ELR (cell line): ENCODE measurements around the gene TSPEAR.
"Not testable (repeated sequence)": the region's sequence is repeated elsewhere in the genome, so short reads cannot be mapped to it uniquely, and the experiment has no call there.

ENCODE experiments used
- DNase-seq: peaks from one replicate; pipeline ENCODE4 v3.0.0-alpha.2; 2015; ENCODE audit warnings: low read depth

TSPEAR gene

DNA sequence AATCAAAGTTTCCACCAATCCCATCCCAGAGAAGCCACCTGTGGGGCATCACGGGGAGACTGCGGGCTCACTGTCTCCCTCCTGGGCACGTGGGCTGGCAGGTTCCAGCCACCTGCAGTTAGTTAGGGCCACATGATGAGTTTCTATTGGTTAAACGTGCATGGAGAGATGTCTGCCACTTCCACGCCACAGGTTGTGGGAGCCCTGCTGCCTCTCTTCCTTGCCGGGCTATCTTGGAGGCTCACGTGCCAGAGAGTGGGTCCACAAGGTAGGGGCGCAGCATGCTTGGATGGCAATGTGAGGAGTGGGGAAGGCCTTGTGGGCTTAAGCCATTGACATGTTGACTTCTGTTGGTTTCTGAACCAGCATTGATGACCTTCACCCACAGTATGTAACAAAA is 107.5 kb downstream of the TSPEAR start:
- DNase-seq, result no peak

DNA sequence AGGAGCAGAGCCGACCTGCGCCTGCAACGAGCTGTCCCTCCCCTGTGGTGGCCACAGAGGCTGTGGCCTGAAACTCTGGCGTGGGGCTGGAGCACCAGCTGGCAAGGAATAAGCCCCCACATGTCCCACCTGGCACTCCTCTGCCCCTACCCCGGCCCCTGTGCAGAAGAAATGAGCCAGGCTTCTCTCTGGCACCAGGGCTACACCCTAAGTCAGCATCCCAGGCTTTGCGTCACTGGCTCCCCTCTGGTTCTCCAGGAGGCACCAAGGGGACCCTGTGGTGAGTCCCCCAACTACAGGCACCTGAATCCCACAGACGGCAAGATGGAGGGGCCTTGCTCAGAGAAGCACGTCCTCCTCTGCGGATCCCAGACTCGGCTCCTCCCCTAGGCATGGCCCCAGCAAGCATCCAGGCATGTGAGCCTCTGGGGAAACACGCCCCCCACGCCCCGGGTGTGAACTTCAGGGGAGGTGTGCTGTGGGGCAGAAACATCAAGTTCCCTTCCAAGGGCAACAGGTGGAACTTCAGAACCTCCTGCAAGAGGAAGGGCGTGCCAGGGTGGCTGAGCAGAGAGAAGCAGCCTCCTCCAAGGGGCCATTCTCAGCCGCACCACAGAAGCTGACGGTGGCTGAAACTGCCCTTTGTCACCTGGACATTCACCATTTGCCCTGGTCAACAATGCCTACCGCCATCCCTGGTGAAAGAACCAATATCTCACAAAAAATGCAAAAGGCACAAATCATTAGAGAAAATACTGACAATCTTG is 108.1 kb downstream of the TSPEAR start:
- no peak for DNase-seq

DNA sequence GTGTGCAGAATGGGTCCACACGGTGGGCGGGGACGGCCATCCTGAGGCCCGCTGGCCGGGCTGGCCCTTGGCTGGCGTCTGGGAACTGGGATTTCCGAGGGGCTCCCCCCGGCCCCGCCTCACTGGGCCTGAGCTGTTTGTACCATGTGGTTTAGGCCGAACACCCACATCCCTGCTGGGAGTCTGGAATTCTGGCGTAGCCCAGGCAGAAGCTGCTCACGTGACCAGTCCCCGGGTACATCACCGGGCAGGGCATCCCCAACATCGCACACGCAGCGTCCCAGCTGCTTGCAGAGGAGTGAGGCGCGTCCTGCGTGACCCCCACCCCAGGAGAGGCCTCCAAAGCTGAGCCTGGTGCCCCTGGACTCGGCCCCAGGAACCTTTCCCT is 108.9 kb downstream of the TSPEAR start:
- DNase-seq, result no peak

DNA sequence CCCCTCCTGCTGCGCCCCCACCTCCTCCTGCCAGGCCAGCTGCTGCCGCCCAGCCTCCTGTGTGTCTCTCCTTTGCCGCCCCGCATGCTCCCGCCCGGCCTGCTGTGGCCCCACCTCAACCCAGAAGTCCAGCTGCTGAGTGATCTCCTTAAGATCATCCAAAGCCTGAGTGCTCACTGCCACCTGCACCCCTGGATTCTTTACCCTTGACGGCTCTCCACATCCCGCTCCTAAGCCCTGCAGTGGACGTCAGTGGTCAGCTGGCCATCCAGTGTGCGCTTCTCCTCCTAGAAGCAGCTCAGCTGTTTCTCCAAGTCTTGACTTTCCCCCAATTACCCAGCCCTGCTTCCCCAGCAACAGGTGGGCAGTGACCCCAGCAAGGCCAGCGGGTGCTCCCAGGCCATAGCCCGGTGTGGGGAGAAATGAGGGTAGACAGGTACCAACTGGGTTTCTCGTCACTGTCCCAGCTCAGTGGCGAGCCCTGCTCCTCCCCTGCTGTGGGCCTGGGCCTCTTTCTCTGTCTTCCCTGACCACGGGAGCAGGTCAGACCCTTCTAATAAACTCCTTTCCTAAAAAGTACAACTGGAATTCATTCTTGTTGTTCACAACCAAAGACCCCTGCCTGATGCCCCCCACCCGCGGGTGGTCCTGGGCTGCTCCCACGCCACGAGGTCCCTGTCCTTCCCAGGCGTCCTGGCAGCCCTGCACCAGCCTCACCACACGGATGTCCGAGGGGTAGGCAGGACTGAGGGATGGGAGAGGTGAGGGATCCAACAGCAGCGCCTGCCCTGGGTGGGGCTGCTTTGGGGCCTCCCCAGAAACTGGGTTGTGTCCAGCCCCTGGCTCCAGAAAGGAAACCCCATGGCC is 109.5 kb downstream of the TSPEAR start:
- DNase-seq, result no peak

DNA sequence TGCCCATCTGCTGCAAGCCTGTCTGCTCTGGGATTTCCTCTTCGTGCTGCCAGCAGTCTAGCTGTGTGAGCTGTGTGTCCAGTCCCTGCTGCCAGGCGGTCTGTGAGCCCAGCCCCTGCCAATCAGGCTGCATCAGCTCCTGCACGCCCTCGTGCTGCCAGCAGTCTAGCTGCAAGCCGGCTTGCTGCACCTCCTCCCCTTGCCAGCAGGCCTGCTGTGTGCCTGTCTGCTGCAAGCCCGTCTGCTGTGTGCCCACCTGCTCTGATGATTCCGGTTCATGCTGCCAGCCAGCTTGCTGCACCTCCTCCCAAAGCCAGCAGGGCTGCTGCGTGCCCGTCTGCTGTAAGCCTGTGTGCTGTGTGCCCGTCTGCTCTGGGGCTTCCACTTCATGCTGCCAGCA is 110.3 kb downstream of the TSPEAR start:
- DNase-seq, result not testable (repeated sequence)

DNA sequence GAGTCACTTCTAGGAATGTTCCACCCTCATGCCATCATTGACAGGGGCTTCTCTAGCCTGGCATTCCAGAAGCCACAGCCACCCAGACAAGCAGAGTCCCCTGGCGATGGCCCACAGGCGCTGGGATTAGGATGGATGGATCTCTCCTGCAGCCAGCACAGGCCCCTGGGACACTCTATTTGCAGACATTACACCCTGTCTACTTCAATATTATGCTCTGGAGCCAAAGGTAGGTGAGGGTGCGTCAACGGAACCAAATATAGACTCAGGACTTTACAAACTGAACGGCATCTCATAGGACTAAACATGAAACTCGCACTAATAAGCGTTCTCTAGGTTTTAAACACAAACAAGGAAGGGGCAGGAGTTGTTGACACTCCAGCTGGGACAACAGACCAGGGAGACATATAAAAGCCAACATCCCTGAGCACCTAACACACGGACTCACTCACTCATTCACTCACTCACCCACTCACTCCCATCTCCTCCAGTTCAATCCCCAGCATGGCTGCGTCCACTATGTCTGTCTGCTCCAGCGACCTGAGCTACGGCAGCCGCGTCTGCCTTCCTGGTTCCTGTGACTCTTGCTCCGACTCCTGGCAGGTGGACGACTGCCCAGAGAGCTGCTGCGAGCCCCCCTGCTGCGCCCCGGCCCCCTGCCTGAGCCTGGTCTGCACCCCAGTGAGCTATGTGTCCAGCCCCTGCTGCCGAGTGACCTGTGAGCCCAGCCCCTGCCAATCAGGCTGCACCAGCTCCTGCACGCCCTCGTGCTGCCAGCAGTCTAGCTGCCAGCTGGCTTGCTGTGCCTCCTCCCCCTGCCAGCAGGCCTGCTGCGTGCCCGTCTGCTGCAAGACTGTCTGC is 111.0 kb downstream of the TSPEAR start, which contains the start of gene KRTAP10-7:
Gene KRTAP10-7 (plus strand): TSS at position 480 of the 861 bp plus-strand sequence. CDS start 25 bp downstream, at position 505.
- not testable (repeated sequence) for DNase-seq

DNA sequence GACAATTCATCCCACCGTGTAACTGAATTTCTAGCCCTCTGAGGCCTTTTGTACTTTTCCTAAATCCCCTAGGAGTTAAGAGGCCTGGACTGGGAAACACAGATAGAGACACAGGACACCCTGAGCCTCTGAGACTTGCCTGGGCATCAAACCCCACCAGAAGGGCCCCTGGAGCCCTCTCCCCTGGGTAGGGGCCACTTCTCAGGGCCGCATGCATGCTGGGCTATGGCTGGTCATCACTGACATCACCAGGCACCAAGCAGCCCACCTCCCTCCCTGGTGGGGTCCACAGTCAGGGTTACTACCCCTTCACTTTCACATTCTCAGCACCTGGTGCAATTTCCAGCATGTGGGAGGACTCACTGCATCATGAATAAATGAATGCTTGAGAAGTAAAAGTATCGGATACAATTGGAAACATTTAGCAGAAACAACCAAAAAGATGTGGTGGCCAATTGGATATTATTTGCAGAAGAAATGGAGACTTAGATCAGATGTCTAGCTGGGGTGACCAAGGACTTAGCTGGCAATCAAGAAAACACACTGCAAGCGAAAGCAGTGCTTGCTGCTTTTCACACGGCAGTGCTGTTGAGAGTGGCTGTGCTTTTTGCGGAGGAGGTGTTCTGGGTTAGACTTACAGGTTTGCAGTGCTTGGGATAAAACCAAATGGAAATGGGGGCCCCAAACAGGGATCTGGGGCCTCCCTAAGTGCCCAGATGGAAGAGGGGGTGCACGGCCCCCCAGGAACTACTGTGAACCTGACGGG is 111.9 kb downstream of the TSPEAR start:
- DNase-seq, result no peak

DNA sequence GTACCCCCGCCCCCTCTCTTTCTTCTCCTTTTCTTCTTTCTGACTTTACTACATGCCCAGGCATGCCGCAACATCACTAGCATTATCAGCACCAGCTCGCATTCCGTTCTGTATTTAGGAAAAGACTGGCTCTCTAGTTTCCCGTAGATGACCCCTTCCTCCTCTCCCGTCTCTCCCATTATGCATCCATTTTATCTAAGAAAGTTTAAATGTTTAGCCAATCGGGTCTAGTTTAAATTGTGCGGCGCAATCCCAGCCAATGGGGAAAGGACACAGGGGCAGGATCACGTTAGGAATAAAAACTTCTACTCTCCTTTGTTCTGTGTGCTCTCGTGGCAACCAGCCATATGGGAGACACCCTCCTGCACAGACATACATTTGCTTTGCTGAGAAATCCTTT is 113.3 kb downstream of the TSPEAR start:
- no peak for DNase-seq

DNA sequence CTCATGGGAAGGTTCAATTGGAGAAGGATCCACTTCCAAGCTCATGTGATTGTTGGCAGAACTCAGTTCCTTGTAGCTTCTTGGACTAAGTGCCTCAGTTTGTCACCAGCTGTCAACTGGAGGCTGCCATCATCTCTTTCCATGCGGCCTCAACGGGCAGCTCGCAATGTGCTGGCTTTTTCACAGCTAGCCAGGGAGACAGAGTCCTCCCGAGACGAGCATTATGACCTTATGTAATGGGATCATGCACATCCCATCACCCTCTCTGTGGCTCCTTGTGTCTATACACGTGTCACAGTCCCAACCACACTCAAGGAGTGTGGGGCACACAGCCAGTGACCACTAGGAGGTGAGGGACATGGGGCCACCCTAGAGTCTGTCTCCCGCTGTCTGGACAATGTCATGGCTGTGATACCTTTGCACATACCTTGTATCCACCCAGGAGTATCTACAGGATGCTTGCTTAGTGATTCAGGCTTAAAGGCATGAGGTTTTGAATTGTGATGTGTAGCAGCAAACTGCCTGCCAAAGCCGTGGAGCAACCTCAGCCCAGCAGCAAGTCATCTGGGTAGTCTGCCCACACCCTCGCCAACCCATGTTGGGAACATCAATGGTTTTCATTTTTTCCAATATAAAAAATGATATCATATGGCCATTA is 115.2 kb downstream of the TSPEAR start:
- no peak for DNase-seq

DNA sequence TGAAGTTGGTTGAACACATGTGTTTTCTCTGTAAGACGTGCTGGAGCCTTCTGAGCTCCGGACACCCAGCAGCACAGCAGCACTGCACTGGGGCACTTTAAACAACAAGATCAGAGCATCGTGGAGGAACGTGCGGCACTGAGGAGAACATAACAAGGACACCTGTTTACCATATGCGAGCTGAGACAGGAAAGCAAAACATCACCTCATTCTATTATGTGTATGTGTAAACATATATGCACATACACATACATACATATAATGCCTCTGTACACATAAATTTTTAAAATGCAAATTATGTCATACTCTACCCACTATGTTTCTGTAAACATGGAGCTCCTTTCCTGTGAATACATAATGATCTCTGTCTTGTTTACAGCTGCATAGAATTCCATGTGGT is 115.8 kb downstream of the TSPEAR start:
- no peak for DNase-seq

DNA sequence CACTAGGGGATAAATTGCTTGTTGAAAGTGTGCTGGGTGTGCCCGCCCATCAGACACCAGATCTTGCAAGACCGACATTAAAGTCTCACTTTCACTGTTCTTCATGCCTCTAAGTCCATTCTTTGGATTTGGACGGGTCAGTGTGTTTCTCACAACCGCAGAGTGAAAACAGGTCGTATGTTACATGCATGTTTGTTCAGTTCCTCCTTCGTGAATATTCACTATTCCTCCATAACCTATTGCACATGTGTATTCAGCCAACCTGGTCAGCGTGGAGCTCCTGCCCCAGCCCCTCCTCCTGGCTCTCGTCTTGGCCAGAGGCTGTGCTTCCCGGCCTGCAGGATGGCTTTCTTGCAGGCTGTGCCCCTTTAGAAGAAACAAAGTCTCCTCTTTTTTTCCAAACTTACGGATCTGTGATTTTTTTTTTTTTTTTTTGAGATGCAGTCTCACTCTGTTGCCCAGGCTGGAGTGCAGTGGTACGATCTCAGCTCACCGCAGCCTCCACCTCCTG is 116.9 kb downstream of the TSPEAR start:
- no peak for DNase-seq

DNA sequence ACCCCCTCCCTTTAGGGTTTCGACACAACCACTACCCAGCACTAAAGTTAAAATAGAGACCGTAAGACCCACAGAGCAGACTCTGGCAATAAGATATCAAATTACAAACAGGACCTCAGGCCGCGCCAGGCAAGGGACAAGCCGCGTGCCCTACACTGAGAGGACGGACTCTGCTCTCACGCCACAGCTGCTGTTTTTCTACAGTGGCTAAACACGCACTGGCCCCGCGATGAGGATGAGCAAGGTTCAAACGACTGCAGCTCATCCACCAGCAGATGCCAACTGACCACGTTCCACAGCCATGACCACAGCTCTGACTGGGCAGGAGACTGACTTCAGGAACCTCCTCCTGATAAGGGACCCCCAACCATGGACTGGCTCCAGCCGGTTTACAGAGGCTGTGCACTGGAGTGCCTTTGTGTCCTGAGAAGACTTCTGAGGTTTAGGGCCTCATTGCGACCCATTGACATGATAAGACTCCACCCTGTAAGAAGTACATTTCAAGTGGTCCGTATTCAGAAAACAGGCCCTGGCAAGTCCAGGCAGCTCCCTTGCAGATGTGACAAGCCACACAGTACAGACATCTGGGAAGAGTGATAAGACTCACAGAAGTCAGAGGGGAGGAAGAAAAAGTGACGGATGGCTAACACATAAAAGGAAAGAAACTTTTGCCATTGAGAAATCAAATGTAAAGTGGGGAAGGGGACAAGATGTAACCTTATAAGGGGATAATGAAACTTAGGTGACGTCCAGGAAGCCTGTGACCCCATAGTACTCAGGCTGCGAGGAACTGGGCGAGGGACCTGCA is 117.6 kb downstream of the TSPEAR start:
- DNase-seq, result no peak

DNA sequence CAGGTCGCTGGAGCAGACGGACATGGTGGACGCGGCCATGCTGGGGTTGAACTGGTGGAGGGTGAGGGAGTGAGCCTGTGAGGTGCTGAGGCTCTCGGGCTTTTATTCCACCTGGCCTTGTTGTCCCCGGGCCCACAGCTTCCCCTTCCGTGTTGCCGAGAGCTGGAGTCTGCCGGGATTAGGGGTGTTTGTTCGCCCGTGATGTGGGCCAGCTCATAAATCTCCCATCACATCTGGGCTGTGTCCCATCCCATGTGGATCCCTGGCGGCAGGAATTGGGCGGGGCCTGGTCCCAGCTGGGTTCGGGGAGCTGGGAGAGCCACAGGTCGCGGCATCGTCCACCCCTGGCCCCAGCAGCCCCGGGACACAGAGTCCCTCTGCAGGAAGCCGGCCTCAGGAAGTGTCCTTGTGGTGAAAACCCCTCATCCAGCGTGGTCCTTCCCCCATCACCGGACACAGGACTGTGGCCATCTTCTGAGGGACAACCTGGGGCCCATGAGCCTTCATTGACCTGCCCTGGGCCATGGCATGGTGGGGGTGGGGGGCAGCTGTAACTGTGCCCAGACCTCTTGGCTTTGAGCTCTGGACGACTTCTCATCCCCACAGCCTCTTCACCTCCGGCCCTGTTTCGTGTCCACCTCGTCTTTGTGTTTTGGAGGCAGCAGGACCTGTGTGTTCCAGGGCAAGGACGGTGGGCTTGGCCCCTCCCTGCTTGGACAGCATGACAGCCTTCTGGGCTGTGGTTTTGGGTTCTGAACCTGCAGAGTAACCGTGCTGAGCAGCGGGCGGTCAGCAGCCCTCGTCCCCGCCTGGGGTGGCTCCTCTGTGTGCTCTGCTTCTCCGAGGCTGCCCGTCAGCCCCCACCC is 118.7 kb downstream of the TSPEAR start, which contains the start of gene KRTAP10-6:
Gene KRTAP10-6 (minus strand): TSS at position 60 of the 866 bp plus-strand sequence. CDS start 21 bp downstream, at position 39.
- no peak for DNase-seq

DNA sequence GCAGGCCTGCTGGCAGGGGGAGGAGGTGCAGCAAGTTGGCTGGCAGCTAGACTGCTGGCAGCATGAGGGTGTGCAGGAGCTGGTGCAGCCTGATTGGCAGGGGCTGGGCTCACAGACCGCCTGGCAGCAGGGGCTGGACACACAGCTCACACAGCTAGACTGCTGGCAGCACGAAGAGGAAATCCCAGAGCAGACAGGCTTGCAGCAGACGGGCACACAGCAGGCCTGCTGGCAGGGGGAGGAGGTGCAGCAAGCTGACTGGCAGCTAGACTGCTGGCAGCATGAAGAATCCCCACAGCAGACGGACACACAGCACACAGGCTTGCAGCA is 119.6 kb downstream of the TSPEAR start:
- not testable (repeated sequence) for DNase-seq

DNA sequence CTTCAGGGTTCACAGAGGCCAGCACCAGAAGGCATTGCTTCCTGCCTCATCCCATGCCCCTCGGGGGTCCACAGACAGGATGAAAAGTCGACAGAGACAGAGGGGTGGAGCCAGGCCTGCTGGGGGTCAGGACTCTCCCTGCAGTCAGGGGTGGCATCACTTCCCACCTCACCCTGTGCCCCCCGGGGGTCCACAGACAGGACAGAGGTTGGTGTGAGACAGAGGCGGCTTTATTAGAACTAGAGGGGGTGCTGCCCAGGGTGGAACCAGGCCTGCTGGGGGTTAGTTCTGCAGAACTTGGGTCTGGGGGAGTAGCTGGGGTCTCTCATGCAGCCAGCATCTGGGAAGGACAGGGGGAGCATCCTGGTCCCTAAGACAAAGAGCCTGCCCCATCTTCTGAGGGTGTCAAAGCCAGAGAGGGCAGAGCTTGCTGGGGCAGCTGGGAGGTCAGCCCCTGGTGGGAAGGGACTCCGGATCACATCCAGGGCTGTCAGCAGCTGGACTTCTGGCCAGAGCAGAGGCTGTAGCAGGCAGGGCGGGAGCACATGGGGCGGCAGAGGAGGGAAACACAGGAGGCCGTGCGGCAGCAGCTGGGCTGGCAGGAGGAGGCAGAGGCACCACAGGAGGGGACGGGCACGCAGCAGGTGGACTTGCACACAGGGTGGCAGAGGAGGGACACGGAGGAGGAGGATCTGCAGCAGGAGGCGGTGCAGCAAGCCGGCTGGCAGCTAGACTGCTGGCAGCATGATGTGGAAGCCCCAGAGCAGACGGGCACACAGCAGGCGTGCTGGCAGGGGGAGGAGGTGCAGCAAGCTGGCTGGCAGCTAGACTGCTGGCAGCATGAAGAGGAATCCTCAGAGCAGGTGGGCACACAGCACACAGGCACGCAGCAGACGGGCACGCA is 120.2 kb downstream of the TSPEAR start:
- DNase-seq, result not testable (repeated sequence)

DNA sequence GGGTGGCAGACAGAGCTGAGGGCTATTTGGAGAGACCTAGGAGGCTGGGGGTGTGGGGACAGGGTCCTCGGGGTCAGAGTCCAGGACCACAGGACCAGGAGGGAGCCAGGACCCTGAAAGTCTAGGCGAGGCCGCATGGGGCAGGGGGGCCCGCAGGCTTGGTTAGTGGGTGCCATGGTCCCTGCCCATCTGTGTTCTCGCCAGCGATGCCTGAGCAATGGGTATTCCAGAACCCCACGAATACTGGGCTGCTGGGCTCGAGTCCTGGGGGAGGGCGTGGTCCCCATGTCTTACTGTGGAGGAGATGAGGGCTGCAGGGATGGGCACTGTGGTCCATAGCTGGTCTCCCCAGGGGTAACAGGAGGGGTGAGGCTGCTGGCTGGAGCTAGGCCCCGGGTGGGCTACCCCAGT is 121.1 kb downstream of the TSPEAR start:
- DNase-seq, result no peak

DNA sequence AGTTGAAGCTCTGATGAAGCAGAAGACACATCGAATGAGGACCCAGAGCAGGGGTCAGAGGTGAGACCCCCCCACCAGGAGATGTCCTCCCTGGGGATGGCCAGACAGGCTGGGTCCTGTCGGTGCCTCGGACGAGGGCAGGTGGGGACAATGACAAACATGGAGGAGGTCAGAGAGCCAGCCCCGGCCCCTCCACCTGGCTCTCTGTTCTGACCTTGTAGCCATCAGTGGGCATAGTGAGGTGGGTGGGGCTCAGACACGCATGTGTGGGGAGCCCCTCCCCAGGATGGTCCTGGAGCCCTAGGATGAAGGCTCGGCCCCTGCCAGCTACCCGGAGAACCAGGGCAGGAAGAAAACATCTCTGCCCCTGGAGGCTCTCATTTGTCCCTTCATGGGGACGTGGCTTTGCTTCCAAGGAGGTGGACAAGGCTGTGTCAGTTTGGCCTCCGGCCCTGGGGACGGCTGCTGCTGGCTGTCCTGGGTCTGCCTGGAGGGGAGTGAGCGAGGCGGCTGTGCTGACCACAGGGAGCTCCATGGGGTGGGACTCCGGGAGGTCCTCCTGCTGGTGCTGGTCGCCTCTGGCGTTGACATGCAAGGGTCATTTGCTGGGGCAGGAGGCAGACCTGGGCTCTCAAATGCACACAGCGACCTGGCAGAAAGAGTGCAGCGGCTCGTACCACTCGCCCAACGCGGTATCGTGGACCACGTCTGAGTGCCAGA is 121.6 kb downstream of the TSPEAR start:
- DNase-seq, result no peak
